Measurements from ENCODE around the gene TGFBR3. TPM values are rescaled to one million over a fixed set of nuclear protein-coding genes. Genes with fewer than 3 reads are reported as not detected.

Gene TGFBR3
- total and polyA plus RNA-seq, 2 of the 4 experiments (the other 2 are of a cell fraction): 3.0 to 11.3 TPM

GRCh38 chr1:91830242-91831131 is 55.5 kb downstream of the TGFBR3 start:
- peak; percentile 91 for DNase-seq
- H3K56ac ChIP-seq (ENCODE audit: extremely low read depth, insufficient read depth, low read length): no peak overlapping the region
- ChIA-PET CTCF (interaction anchor here (0.5 to 1.5 kb wide), 19 partner anchors 9 to 839 kb away, joined by 3 to 6 read pairs (median 3); no protein-coding TSS in a partner anchor), POLR2A (ENCODE audit: unreplicated experiment) (no interaction called here)
- peak; percentile 91 for ATAC-seq (ENCODE audit: low read depth)
- H4K20me1 ChIP-seq (ENCODE audit: insufficient read depth, low read length): no peaks in the 10 kb centered on the region
- H3K27me3 ChIP-seq (ENCODE audit: control insufficient read depth, insufficient read depth, low read length): no peaks in the 10 kb centered on the region
- no peaks in the 10 kb centered on the region for H3K9me3 ChIP-seq (ENCODE audit: control insufficient read depth, insufficient read depth, low read length)
- H2AK5ac ChIP-seq (ENCODE audit: low read depth, low read length): peak overlapping the region; percentile 77; the same call in 1 of the 2 replicates
- H2BK120ac ChIP-seq (ENCODE audit: low read depth, low read length): peak overlapping the region; percentile 64; the same call in 1 of the 2 replicates
- peak overlapping the region; percentile 25; the same call in 1 of the 2 replicates for H3K18ac ChIP-seq (ENCODE audit: low read depth, low read length)
- peak overlapping the region; percentile 44; the same call in 1 of the 2 replicates for H2BK20ac ChIP-seq (ENCODE audit: low read depth, low read length)
- in situ Hi-C loops (cut with MboI; ENCODE audit: low sequenced_read_pairs): no loop called here
- H3K4ac ChIP-seq (ENCODE audit: low read depth, low read length): peak overlapping the region; percentile 49; the same call in 1 of the 2 replicates
- WGBS, 2 experiments (ENCODE audit: extremely low coverage in 2 of 2, insufficient read length in 1 of 2): 100% methylated on average over 1 of the region's 10 CpGs; no CpG with 5 or more reads in 1 of the 2 experiments
- no TSS peak for BruUV-seq (replicated peaks)
- no peak overlapping the region for H3K9ac ChIP-seq (ENCODE audit: low read depth, low read length)
- H3K14ac ChIP-seq (replicated peaks; ENCODE audit: low read depth, low read length): peak overlapping the region; percentile 51; the same call in 1 of the 2 replicates
- H3K79me1 ChIP-seq (ENCODE audit: low read depth in 1 of 2, low read length in 2 of 2): peaks cover 7 to 17% of the 10 kb centered on the region in 2 experiments; a peak in 2 of 4 replicates
- peak overlapping the region; percentile 70 for H2AK9ac ChIP-seq (replicated peaks; ENCODE audit: low read depth, low read length, poor library complexity)
- H4K91ac ChIP-seq (ENCODE audit: insufficient read depth, low read depth, low read length): peak overlapping the region; percentile 49
- peak overlapping the region in 1 of 2 experiments; percentile 33; a peak in 2 of 4 replicates for H4K8ac ChIP-seq (ENCODE audit: low read depth in 2 of 2, low read length in 2 of 2)
- peak overlapping the region; percentile 20; the same call in 1 of the 3 replicates for H2BK15ac ChIP-seq (ENCODE audit: low read depth, low read length)
- H3K4me2 ChIP-seq (ENCODE audit: low read depth, low read length): peak overlapping the region; percentile 39
- H3K36me3 ChIP-seq (ENCODE audit: control insufficient read depth, insufficient read depth, low read length): no peaks in the 10 kb centered on the region
- dilution Hi-C loops (cut with HindIII; ENCODE audit: low sequenced_read_pairs, unreplicated experiment): no loop called here
- intact Hi-C loops (cut with micrococcal nuclease): loop anchor here (5.0 kb wide), 1 partner anchor 57 kb away; the partner anchor contains the start of gene TGFBR3
- H3K23ac ChIP-seq (ENCODE audit: low read depth, low read length): peak overlapping the region; percentile 49; the same call in 1 of the 2 replicates
- peaks cover 9% of the 10 kb centered on the region; the same call in 1 of the 2 replicates for H3K9me1 ChIP-seq (ENCODE audit: insufficient read depth, low read length)
- H4K5ac ChIP-seq (ENCODE audit: low read depth, low read length): peak overlapping the region; percentile 24
- peak overlapping the region; percentile 68 for H2AFZ ChIP-seq (replicated peaks; ENCODE audit: low read length, poor library complexity)
- H3K4me1 ChIP-seq (ENCODE audit: control insufficient read depth, insufficient read depth, low read length): peaks cover 12% of the 10 kb centered on the region
- no peak overlapping the region for H3K4me3 ChIP-seq (ENCODE audit: insufficient read depth, low read depth, low read length)
- peak overlapping the region; percentile 3; the same call in 1 of the 2 replicates for H3K27ac ChIP-seq (ENCODE audit: insufficient read depth, low read length)
- H2BK5ac ChIP-seq (ENCODE audit: low read depth, low read length, poor library complexity, severe bottlenecking): peak overlapping the region; percentile 3
- peak; percentile 85 for TF ChIP-seq CTCF (conservative IDR thresholded peaks at IDR 0.05; ENCODE audit: low read depth, low read length)
- no peak for TF ChIP-seq CHD1 (IDR thresholded peaks at IDR 0.05; ENCODE audit: low read depth, low read length)
- TF ChIP-seq BHLHE40 (IDR thresholded peaks at IDR 0.05; ENCODE audit: low read depth, low read length): peak; percentile 20; the same call in 1 of the 2 replicates
- peak; percentile 50; the same call in 1 of the 2 replicates for TF ChIP-seq CEBPB (IDR thresholded peaks at IDR 0.05; ENCODE audit: low read depth, low read length)
- no peak for TF ChIP-seq MAFK (IDR thresholded peaks at IDR 0.05; ENCODE audit: low read depth, low read length)
- no peak for TF ChIP-seq ELK1 (IDR thresholded peaks at IDR 0.05; ENCODE audit: borderline replicate concordance, low read depth, low read length)
- no peak for TF ChIP-seq RFX5 (IDR thresholded peaks at IDR 0.05; ENCODE audit: low read depth, low read length)
- TF ChIP-seq MAZ (IDR thresholded peaks at IDR 0.05; ENCODE audit: borderline replicate concordance, low read depth, low read length): peak; percentile 36; the same call in 1 of the 2 replicates
- 0 out of 2 replicates have a peak, but pooled peaks have one; percentile 16 for TF ChIP-seq FOS (IDR thresholded peaks at IDR 0.05; ENCODE audit: low read depth, low read length)
- no peak for TF ChIP-seq NFE2L2 (IDR thresholded peaks at IDR 0.05; ENCODE audit: low read depth, low read length)
- TF ChIP-seq RAD21 (IDR thresholded peaks at IDR 0.05; ENCODE audit: low read length): peak; percentile 60
- 0 out of 2 replicates have a peak, but pooled peaks have one; percentile 22 for TF ChIP-seq MXI1 (IDR thresholded peaks at IDR 0.05; ENCODE audit: borderline replicate concordance, low read depth, low read length)
- TF ChIP-seq SMC3 (IDR thresholded peaks at IDR 0.05; ENCODE audit: low read depth, low read length): peak; percentile 46
